NCI-H1930 (cell line): ENCODE results near the gene CIPC.

Experiments used
- DNase-seq, 2 experiments: peaks; one replicate each; lab custom pipeline; 2025; lab: John Stamatoyannopoulos, UW

Gene CIPC

DNA sequence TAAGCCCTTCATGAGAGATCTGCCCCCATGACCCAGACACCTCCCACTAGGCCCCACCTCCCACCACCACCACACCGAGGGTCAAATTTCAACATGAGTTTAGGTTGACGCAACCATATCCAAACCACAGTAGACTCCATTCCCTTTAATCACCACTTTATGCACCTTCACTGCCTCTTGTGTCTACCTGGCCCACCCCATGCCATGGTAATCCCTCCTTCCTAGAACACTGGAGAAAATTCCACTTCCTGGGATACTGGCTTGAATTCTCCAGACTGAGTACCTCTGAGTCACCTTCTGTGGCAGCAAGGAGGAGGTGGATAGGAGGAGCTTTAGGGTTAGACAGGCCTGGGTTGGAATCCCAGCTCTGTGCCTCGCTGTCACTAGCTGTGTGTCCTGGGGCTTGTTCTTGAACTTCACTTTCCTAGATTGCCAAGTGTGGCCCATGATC, 26.1 kb upstream of the CIPC start:
- no peak for DNase-seq

- DNase-seq, result no peak
Observed at GRCh38 chr14:77074969-77075368, 23.1 kb upstream of the CIPC start.

GRCh38 chr14:77076113-77076631, 21.9 kb upstream of the CIPC start:
- no peak for DNase-seq

DNA sequence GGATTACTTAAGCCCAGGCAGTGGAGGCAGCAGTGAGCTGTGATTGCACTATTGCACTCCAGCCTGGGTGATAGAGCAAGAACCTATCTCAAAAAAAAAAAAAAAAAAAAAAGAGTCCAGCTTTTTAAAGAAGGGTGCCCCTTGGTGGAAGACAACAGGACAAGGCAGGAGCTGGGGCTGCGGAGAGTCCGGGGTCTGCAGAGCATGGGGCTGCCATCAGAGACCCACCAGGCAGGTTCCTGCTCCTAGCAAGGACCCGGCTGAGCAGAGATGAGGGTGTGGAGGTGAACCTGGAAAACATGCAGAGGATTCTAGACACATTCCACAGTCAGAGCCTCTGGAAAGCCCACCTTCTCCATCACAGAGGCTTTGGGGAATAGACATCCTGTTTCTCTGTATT, 21.0 kb upstream of the CIPC start:
- DNase-seq, result no peak

DNA sequence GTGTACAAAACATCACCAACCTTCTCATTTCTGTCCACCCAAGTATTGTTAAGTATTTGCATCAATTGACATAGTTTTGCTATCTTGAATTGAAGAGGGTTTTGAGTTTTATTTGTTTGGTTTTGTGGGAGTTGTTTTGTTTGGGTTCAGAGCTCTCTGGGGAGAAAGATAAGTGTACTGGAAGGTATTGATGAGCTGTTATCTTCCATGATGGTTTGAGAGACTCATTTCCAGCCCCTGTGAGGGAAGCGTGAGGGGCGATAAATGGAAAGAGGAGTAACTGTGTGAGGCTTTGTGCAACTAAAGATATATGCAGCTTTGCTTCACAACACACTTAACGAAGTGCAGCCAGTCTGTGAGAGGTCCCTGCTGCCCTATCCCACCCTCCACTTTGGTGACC, 15.7 kb upstream of the CIPC start:
- DNase-seq, result no peak

GRCh38 chr14:77083082-77083481, 15.0 kb upstream of the CIPC start:
- no peak for DNase-seq

- no peak for DNase-seq
Observed at GRCh38 chr14:77084985-77085384, 13.1 kb upstream of the CIPC start.

GRCh38 chr14:77085538-77085937, 12.5 kb upstream of the CIPC start:
- DNase-seq, result no peak

DNA sequence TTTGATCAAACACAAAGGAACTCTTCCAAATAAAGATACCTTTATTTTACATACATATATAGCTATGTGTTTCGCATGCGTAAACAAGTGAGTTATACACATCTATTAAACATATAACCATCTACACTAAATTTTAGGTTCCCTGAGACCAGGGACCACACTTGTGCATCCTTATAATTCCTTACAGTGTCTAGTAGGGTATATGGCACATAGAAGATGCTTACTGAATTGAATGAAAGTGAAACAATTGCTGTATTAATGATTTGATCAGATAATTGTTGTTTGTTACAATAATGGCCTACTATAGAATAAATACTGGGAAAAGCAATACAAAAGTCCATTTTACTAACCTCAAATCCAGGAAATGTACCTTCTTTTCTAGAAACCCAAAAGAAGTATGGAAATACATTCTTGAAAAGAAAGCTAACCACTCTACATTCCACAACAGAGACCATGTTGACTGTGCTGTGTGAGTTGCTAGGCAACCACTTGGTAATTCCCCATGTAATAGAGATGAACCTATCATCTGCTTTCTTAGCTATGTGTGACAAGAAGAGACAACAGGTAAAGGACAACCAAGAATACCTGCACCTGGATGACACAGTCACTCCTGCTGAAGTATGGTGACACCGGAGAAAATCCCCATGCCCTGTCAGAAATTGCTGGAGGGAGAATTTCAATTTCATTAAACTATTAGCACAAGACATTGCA, 11.9 kb upstream of the CIPC start:
- DNase-seq, result no peak

- DNase-seq, result no peak
Observed at GRCh38 chr14:77086951-77087350, 11.1 kb upstream of the CIPC start.

DNA sequence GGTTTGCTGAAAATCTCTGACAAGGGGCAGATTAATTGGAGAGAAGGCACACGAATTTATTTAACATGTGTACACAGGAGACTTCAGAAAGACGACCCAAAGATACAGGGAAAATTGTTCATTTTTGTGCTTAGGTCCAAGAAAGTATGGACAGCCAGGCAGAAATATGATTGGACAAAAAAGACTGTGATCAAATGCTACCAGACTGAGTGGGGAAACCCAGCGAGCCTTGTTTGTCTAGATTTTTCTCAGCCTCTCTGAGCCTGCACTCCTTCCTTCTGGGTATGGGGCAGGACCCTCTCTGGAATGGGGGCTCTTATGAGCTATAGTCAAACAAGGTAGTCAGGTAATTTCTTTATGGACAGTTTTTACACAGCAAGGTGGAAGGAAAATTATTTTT, 10.4 kb upstream of the CIPC start:
- DNase-seq, result no peak

DNA sequence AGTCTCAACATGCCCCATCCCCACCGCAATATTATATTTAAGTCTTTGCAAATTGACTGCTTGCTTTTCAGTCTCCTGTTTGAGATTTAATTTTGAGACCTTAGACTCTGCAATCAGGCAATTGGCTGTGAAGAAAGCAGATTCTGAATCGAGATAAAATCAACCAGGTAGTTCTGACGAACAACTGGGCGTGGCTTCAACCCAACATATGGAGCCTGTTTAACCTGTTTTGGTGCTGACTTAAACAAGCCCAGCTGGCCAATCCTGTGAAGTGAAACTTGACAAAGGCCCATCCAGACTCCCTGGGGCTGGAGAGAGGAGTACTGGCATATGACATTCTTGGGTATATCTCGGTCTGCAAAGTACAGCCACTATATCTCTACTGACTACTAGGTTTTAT, 9.8 kb upstream of the CIPC start:
- DNase-seq, result no peak

DNA sequence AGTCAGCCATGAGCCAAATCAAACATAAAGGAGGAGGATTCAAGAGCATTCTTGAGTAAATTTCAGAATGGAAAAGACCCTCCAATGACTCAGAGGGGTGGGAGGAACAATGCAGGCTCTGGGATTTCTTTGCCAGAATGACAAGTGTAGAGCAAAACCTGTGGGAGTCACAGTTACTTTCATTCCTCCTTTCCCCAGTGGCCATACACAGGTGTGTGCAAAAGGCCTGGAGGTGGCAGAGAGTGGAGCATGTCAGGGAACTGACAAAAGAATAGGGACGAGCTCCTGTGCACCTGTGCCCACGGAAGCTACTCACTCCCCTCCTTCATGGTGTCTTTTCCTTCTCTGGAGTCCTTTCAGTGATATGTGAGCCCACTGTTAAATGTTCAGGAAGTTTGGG, 9.4 kb upstream of the CIPC start:
- DNase-seq, result no peak

GRCh38 chr14:77091518-77091917, 6.5 kb upstream of the CIPC start:
- no peak for DNase-seq

GRCh38 chr14:77092676-77093075, 5.4 kb upstream of the CIPC start:
- DNase-seq, result no peak

DNA sequence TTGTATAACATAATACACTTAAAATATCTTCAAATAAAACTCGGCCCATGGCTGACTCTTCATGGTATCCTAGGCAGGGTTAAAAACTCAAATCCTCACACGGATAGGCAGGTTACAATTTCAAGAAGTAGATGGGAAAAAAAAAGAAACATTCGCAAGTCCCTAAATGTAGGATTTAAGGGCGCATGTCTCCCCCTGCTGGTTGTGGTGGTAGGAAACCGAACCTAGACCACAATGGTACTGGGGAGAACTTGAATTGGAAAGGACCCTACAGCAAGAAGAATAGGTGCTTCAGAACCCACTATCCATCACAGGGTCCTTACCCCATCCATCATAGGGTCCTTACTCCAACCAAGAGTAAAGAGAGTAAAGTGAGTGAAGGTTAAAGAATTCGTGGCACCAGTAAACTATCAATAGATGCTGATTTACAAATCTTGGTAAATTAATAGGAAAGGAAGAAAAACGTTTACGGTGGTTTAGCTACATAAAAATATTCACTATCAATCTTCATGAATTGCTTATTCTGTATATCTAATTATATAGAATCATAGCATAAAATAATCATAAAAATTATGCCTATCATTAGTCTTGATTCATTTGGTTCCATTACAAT, 3.3 kb upstream of the CIPC start:
- peak; percentile 58 to 68 for DNase-seq

DNA sequence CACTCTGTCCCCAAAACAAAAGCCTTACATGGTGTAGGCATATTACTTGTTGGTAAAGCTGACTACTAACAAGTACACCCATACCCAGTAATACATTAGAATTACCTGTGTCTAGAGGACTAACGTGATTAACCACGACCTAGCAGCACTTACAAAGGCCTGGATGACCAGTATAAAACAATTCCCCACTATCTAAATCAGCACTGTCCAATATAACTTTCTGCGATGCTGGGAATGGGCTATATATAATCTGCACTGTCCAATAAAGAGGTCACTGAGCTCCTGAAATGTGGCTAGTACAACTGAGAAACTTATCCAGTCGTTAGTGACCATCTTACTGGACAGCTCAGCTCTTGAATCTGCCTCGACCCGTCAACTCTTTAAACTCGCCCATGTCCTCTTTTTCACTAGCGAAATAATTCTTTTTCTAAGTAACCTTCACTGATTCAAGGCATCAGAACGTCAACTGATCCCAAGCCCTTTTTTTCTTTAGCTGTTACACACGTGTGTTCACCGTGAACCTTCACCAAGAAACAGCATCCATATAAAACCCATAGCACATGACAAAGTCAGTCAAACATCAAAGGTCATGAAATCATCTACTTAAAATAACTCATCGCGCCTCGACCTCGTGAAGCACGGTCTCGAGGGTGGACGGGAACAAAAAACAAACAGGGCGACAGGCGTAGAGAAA, 905 bp upstream of the CIPC start:
- peak in 1 of 2 experiments; percentile 17 for DNase-seq

DNA sequence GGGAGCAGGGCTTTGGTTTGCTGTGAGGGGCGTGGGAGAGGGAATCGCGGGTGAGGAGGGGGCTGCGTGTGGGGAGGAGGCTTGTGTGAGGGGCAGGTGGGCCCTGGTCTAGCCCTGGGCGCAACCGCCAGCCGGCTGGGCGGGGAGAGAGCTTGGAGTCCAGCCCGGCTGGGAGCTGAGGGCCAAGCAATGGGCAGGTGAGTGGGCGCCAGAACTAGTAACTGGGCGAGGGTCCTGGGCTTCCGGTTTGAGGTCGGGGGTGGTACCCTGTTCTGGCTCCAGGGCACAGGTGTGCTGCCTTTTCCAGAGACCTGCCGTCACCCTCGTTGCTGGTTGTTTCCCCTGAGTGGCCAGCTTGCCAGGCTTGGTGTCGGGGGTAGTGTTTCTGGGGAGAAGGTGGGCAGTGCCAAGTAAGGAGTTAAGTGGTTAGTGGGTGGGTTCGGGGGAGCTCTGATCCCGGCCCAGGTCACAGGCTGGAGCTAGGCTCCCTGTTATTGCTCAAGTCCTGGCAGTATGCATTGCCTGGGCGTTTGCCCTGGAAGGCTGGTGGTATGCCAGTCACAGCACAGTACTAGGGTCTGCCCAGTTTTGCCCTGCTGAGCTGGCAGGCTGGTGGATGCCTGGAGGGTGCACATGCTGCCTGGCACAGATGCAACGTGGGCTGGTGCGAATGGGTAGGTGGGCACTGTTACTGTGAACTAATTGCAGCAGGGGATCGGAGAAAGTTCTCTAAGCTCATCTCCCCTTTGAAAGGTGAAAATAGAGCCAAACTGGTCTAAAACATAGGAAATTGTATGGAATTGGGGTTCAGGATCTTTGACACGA, 683 bp downstream of the CIPC start:
- no peak for DNase-seq

- DNase-seq, result no peak
Observed at GRCh38 chr14:77099425-77100167, 1.5 kb downstream of the CIPC start.

DNA sequence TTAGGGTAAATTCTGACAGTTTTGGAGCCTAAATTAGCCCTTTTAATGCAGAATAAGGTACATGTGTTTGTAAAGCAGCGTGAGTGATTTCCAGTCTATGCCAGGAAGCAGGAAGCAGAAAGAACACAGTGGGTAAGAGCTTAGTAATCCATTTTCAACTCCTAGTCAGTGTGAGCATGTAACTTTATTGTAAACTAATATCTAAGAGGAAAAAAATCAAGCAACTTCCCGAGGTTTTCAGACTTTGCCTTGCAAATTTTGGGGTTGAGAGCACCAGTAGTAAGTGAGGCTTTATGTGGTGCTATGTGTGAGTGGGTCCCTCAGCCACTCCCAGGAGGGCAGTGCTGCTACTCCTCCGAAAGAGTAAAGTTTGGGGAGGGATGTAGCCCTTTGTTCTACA, 2.9 kb downstream of the CIPC start:
- no peak for DNase-seq

GRCh38 chr14:77102154-77102553, 4.1 kb downstream of the CIPC start:
- no peak for DNase-seq

GRCh38 chr14:77103475-77103874, 5.4 kb downstream of the CIPC start:
- DNase-seq, result no peak
